Natural killer cell (primary cell): ENCODE results near the gene DPYSL5. TPM values are rescaled to one million over a fixed set of nuclear protein-coding genes. Genes with fewer than 3 reads are reported as not detected.

Source experiments
- ATAC-seq, 3 donors: fragments of 150-1000 bp in 2 of 3; fragments of 200-7000 bp in 1 of 3; cut with Tn5 transposase; 1 replicate in 1 of 3; 2 replicates in 2 of 3; pipeline ENCODE4 v1.10.0; 2021; ENCODE audit warnings: mild to moderate bottlenecking in 2 of 3, moderate library complexity in 2 of 3
- DNase-seq, 2 donors: peaks; one replicate each; pipeline versions ENCODE4 v3.0.0 to v3.0.0-alpha.2; 2013 to 2021; ENCODE audit warnings: mixed read lengths in 1 of 2
- H3K27ac ChIP-seq: one replicate; pipeline ENCODE4 v1.5.1; 2013; ENCODE audit warnings: mild to moderate bottlenecking, low read length
- H3K27me3 ChIP-seq: one replicate; pipeline ENCODE4 v1.6.1; 2013; ENCODE audit warnings: low read length; ENCODE audit not compliant: control insufficient read depth, insufficient read depth
- H3K36me3 ChIP-seq: one replicate; pipeline ENCODE4 v1.6.1; 2013; ENCODE audit warnings: low read length; ENCODE audit not compliant: control insufficient read depth, insufficient read depth
- H3K4me1 ChIP-seq: one replicate; pipeline ENCODE4 v1.6.1; 2013; ENCODE audit warnings: low read length; ENCODE audit not compliant: control insufficient read depth, insufficient read depth
- H3K4me3 ChIP-seq: one replicate; pipeline ENCODE4 v1.5.1; 2013; ENCODE audit warnings: low read length
- H3K9me3 ChIP-seq: one replicate; pipeline ENCODE4 v1.6.1; 2013; ENCODE audit warnings: low read length; ENCODE audit not compliant: control insufficient read depth, insufficient read depth
- H3K27ac Mint-ChIP-seq, 2 donors: one replicate each; pipeline ENCODE4 v1.8.0; 2022; ENCODE audit warnings: mild to moderate bottlenecking in 2 of 2, mixed read lengths in 2 of 2, moderate library complexity in 1 of 2
- H3K27me3 Mint-ChIP-seq, 2 donors: one replicate each; pipeline ENCODE4 v1.8.0; 2022; ENCODE audit warnings: low read depth in 2 of 2, mixed read lengths in 2 of 2
- H3K36me3 Mint-ChIP-seq: one replicate; pipeline ENCODE4 v1.8.0; 2022; ENCODE audit warnings: mixed read lengths
- H3K4me1 Mint-ChIP-seq, 2 donors: one replicate each; pipeline ENCODE4 v1.8.0; 2022; ENCODE audit warnings: mixed read lengths in 2 of 2
- H3K4me3 Mint-ChIP-seq: one replicate; pipeline ENCODE4 v1.8.0; 2022; ENCODE audit warnings: mild to moderate bottlenecking, moderate library complexity, mixed read lengths
- H3K9me3 Mint-ChIP-seq, 2 donors: one replicate each; pipeline ENCODE4 v1.8.0; 2022; ENCODE audit warnings: mixed read lengths in 2 of 2
- CTCF ChIP-seq: fragments of 200-600 bp; IDR thresholded peaks from one replicate; pipeline ENCODE4 v1.8.0; 2022; ENCODE audit warnings: antibody characterized with exemption
- WGBS: methylation state at CpG from one replicate; pipeline ENCODE4 v1.1.7; 2013; ENCODE audit warnings: missing lambda C conversion rate; ENCODE audit not compliant: insufficient coverage; 5-methylcytosine and 5-hydroxymethylcytosine counted together
- intact Hi-C: fragments of 100-400 bp; cut with micrococcal nuclease; formaldehyde crosslinking; loops from one replicate; pipeline ENCODE4 v1.14.2; 2022
- total RNA-seq, 4 donors: library from RNA; stranded (reverse); fragments of 120-200 nt in 1 of 4; gene quantifications; one replicate each; pipeline versions ENCODE4 v1.2.3 to v1.2.4, GENCODE V29; 2013 to 2022

The DPYSL5 gene
- total RNA-seq, 3 donors from 2014 or later (not counting 1 experiment from before 2014, with no cell fraction given) = not detected

- H3K4me3 ChIP-seq = no peak overlapping the region
- no peak for TF ChIP-seq CTCF
- intact Hi-C loops = no loop called here
- Mint-ChIP-seq H3K27me3 (peaks cover 8% of the 10 kb centered on the region in 2 donors), H3K36me3 (no peaks in the 10 kb centered on the region), H3K4me3 (no peak overlapping the region), H3K9me3 (no peaks in the 10 kb centered on the region), H3K27ac (no peak overlapping the region), H3K4me1 (no peaks in the 10 kb centered on the region)
- no peaks in the 10 kb centered on the region for H3K9me3 ChIP-seq
- 14% methylated on average over 4 of the region's 4 CpGs for WGBS
- DNase-seq (no peak), ATAC-seq (no peak)
- no peaks in the 10 kb centered on the region for H3K27me3 ChIP-seq
- H3K36me3 ChIP-seq = no peaks in the 10 kb centered on the region
- H3K4me1 ChIP-seq = peaks cover 3% of the 10 kb centered on the region
- no peak overlapping the region for H3K27ac ChIP-seq
These were observed 39.2 kb downstream of the DPYSL5 start for GRCh38 chr2:26887151-26887550.

GRCh38 chr2:26889796-26890195 lies 41.9 kb downstream of the DPYSL5 start:
- no peaks in the 10 kb centered on the region for H3K36me3 ChIP-seq
- TF ChIP-seq CTCF = no peak
- Mint-ChIP-seq H3K36me3 (no peaks in the 10 kb centered on the region), H3K27ac (no peak overlapping the region), H3K4me1 (no peaks in the 10 kb centered on the region), H3K9me3 (no peaks in the 10 kb centered on the region), H3K27me3 (peaks cover 8% of the 10 kb centered on the region in 2 donors), H3K4me3 (no peak overlapping the region)
- H3K4me3 ChIP-seq = no peak overlapping the region
- no peaks in the 10 kb centered on the region for H3K27me3 ChIP-seq
- peaks cover 3% of the 10 kb centered on the region for H3K4me1 ChIP-seq
- intact Hi-C loops = no loop called here
- DNase-seq (no peak), ATAC-seq (no peak)
- no peaks in the 10 kb centered on the region for H3K9me3 ChIP-seq
- WGBS = 94% methylated on average over 4 of the region's 4 CpGs
- no peak overlapping the region for H3K27ac ChIP-seq

GRCh38 chr2:26890341-26891000 lies 42.5 kb downstream of the DPYSL5 start:
- Mint-ChIP-seq H3K36me3 (no peaks in the 10 kb centered on the region), H3K27ac (no peak overlapping the region), H3K9me3 (no peaks in the 10 kb centered on the region), H3K27me3 (peaks cover 5 to 8% of the 10 kb centered on the region in 2 donors), H3K4me3 (no peak overlapping the region), H3K4me1 (no peaks in the 10 kb centered on the region)
- DNase-seq (no peak), ATAC-seq (no peak)
- WGBS = 83% methylated on average over 11 of the region's 11 CpGs
- no peak for TF ChIP-seq CTCF
- Histone ChIP-seq H3K27ac (no peak overlapping the region), H3K4me1 (peaks cover 3% of the 10 kb centered on the region), H3K4me3 (no peak overlapping the region), H3K36me3 (no peaks in the 10 kb centered on the region), H3K9me3 (no peaks in the 10 kb centered on the region), H3K27me3 (no peaks in the 10 kb centered on the region)
- intact Hi-C loops = no loop called here

- H3K9me3 Mint-ChIP-seq = no peaks in the 10 kb centered on the region
- 68% methylated on average over 3 of the region's 3 CpGs for WGBS
- H3K36me3 ChIP-seq = no peaks in the 10 kb centered on the region
- H3K27me3 ChIP-seq = peaks cover 2% of the 10 kb centered on the region
- no peak overlapping the region for H3K4me3 Mint-ChIP-seq
- no peak overlapping the region for H3K4me3 ChIP-seq
- H3K4me1 ChIP-seq = no peaks in the 10 kb centered on the region
- no peaks in the 10 kb centered on the region for H3K4me1 Mint-ChIP-seq
- H3K36me3 Mint-ChIP-seq = no peaks in the 10 kb centered on the region
- DNase-seq (no peak), ATAC-seq (no peak)
- no peaks in the 10 kb centered on the region for H3K9me3 ChIP-seq
- H3K27ac ChIP-seq = no peak overlapping the region
- intact Hi-C loops = no loop called here
- peaks cover 5 to 8% of the 10 kb centered on the region in 2 donors for H3K27me3 Mint-ChIP-seq
- TF ChIP-seq CTCF = no peak
- H3K27ac Mint-ChIP-seq = no peak overlapping the region
These were observed 44.2 kb downstream of the DPYSL5 start for GRCh38 chr2:26892133-26892532.
